AG09309 (cell line): Measurements from ENCODE around the gene LRTM1.

ENCODE experiments used
- DNase-seq: peaks from one replicate; pipeline ENCODE4 v3.0.0-alpha.2; 2010; ENCODE audit warnings: low read depth
- H3K4me3 ChIP-seq: 2 replicates; pipeline ENCODE4 v1.5.1; 2011; ENCODE audit warnings: mild to moderate bottlenecking, low read depth, low read length, moderate library complexity; ENCODE audit not compliant: control insufficient read depth
- TF ChIP-seq, protein P1 (sequence below): IDR thresholded peaks from 2 replicates; pipeline ENCODE4 v1.5.1; 2011; ENCODE audit warnings: mild to moderate bottlenecking, low read depth, low read length, inconsistent platforms; ENCODE audit not compliant: insufficient read depth, control insufficient read depth; ENCODE audit errors: missing control alignments

LRTM1 gene

DNA sequence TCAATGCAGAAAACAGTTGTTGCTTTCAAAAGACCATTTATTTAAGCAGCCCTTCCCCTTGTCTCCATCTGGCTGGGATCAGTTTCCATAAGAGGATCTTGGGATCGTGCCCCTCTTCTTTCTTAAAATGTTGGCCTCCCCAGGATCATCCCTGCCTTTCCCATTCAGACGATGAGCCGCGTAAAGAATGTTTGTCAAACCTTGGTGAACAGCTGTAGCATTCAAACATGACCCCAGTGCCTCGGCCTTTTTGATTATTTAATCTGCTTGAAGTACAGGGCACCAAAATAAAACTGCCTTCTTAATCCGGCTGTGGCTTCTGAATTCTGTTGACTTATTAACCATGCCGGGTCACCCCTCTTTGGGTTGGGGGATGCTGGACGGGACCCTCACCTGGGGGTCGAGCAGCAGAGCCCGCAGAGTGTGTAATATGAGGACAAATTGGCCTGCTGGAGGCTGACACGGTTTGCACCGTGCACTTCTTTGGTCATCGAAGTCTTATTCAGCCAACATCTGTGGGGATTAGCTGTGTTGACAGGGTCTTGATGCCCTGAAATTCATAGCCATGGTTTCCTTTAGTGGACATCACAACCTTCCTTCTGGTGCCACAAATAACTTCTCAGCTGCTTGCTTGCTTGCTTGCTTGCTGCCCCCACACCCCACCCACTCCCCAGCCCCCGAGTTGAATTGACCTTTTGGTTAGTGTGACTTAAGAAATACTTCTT, at the start of gene LRTM1:
Gene LRTM1 (minus strand): TSS at position 14 of the 725 bp plus-strand sequence. CDS start 148 bp downstream, outside the sequence.
- TF ChIP-seq, protein P1, sequence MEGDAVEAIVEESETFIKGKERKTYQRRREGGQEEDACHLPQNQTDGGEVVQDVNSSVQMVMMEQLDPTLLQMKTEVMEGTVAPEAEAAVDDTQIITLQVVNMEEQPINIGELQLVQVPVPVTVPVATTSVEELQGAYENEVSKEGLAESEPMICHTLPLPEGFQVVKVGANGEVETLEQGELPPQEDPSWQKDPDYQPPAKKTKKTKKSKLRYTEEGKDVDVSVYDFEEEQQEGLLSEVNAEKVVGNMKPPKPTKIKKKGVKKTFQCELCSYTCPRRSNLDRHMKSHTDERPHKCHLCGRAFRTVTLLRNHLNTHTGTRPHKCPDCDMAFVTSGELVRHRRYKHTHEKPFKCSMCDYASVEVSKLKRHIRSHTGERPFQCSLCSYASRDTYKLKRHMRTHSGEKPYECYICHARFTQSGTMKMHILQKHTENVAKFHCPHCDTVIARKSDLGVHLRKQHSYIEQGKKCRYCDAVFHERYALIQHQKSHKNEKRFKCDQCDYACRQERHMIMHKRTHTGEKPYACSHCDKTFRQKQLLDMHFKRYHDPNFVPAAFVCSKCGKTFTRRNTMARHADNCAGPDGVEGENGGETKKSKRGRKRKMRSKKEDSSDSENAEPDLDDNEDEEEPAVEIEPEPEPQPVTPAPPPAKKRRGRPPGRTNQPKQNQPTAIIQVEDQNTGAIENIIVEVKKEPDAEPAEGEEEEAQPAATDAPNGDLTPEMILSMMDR, result no peak
- DNase-seq, result no peak
- no peak within 1 kb of the TSS for H3K4me3 ChIP-seq

GRCh38 chr3:54977439-54977838, 49.6 kb upstream of the LRTM1 start:
- DNase-seq, result no peak
- TF ChIP-seq, protein P1, result no peak
- H3K4me3 ChIP-seq, result no peak overlapping the region

- no peak overlapping the region for H3K4me3 ChIP-seq
- no peak for DNase-seq
- TF ChIP-seq, protein P1, result no peak
These were observed 43.0 kb upstream of the LRTM1 start for GRCh38 chr3:54970895-54971294.

DNA sequence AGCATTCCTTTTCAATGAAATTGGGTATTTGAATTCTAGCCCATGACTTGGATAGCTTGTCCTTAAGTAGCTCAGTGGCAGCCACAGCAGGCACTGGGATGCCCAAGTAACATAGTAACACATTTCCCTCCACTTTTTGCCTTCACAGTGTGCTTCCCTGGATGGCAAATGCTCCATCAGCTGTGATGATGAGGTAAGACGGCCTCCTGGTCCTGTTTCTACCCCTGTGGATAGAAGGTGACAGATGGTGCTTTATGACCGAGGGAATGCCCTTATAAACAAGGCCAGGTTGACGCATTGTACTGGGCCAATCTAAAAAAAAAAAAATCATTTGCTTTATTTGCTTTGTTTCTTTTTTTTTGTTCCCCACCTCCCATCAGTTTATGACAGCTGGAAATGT, 41.8 kb upstream of the LRTM1 start:
- no peak for DNase-seq
- H3K4me3 ChIP-seq, result no peak overlapping the region
- TF ChIP-seq, protein P1, result no peak

DNA sequence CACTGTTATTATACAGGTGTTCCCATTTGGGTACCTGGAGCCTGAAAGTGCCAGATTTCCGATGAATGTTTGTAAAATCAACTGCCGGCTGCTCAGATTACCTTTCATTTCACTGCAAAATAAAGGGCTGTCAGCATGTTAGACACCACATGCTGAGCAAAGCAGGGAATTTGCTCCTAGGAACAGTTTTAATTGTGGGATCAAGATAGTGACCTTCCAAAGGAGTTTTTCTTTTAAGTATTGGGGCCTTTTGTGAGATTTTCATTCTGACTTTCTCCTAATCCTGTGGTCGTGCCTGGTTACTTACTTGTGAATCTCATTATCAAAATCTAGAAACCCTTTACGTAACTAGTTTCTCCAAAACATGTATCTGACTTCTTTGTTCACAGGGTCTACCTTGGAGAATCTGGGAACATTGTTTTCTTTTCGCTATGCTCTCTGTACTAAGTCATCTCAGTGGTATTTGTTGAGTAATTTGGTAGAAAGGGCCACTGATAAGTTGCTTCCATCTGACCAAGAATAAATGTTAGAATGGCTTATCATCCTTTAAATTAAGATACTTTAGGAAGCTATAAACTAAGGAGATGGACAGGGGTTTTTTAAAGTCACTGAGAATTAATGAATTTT, 40.8 kb upstream of the LRTM1 start:
- no peak overlapping the region for H3K4me3 ChIP-seq
- TF ChIP-seq, protein P1, result no peak
- DNase-seq, result no peak

- no peak overlapping the region for H3K4me3 ChIP-seq
- TF ChIP-seq, protein P1, result no peak
- peak; percentile 47 for DNase-seq
These were observed 39.9 kb upstream of the LRTM1 start for GRCh38 chr3:54967731-54968161.
